Kidney (tissue), 14 donors: ENCODE results near the gene LPCAT3. TPM values are rescaled to one million over a fixed set of nuclear protein-coding genes. Genes with fewer than 3 reads are reported as not detected.

ENCODE experiments used
- DNase-seq, 5 donors: peaks; one replicate each; pipeline ENCODE4 v3.0.0-alpha.2; 2013 to 2020
- FAIRE-seq: peaks from 2 replicates; lab custom pipeline; 2012; peaks lifted over from hg19 to GRCh38; lab: Jason Lieb, UNC
- H3K27ac ChIP-seq, 2 donors: one replicate each; pipeline ENCODE4 v1.7.0; 2013; ENCODE audit warnings: low read depth in 2 of 2, low read length in 2 of 2, inconsistent platforms in 1 of 2
- H3K27me3 ChIP-seq: one replicate; pipeline ENCODE4 v1.7.1; 2013; ENCODE audit warnings: low read length, inconsistent platforms; ENCODE audit not compliant: control insufficient read depth, insufficient read depth
- H3K36me3 ChIP-seq, 3 donors: one replicate each; pipeline versions ENCODE4 v1.7.0 to v1.7.1; 2013; ENCODE audit warnings: low read length in 3 of 3, control low read depth in 1 of 3, inconsistent platforms in 1 of 3; ENCODE audit not compliant: insufficient read depth in 3 of 3, control insufficient read depth in 2 of 3
- H3K4me1 ChIP-seq, 3 donors: one replicate each; pipeline versions ENCODE4 v1.7.0 to v1.7.1; 2013; ENCODE audit warnings: low read length in 3 of 3, inconsistent platforms in 1 of 3, low read depth in 1 of 3; ENCODE audit not compliant: control insufficient read depth in 2 of 3, insufficient read depth in 2 of 3
- H3K4me3 ChIP-seq, 3 donors: one replicate each; pipeline versions ENCODE4 v1.7.0 to v1.8.1; 2013; ENCODE audit warnings: low read length in 3 of 3, control low read depth in 1 of 3, inconsistent platforms in 1 of 3
- H3K9ac ChIP-seq, 3 donors: one replicate each; pipeline versions ENCODE4 v1.7.0 to v1.7.1; 2013; ENCODE audit warnings: low read length in 3 of 3, control low read depth in 1 of 3, inconsistent platforms in 1 of 3
- H3K9me3 ChIP-seq, 3 donors: one replicate each; pipeline versions ENCODE4 v1.7.0 to v1.7.1; 2013; ENCODE audit warnings: low read length in 3 of 3, control low read depth in 1 of 3, inconsistent platforms in 1 of 3; ENCODE audit not compliant: control insufficient read depth in 2 of 3, insufficient read depth in 1 of 3
- intact Hi-C: fragments of 100-400 bp; cut with DNase I; formaldehyde crosslinking; loops from one replicate; pipeline ENCODE4 v1.11.1; 2022
- polyA plus RNA-seq: library from polyadenylated mRNA; stranded (reverse); fragments of 350-450 nt; fragmentation: Illumina TruSeq; extraction: RNeasy Lipid Tissue Mini Kit (QIAGEN cat#74804); gene quantifications from one replicate; pipeline ENCODE4 v1.2.3, GENCODE V29; 2014; ENCODE audit warnings: low read depth, low replicate concordance; ENCODE audit not compliant: insufficient read depth
- total RNA-seq: library from RNA; stranded (reverse); fragmentation: NEBNext Ultra II Directional; extraction: Animal tissue kit (Norgen Biotek cat#: 25700); gene quantifications from one replicate; pipeline ENCODE4 v1.2.1, GENCODE V29; 2021
- TF ChIP-seq, protein P1 (sequence below): IDR thresholded peaks from 3 replicates; pipeline ENCODE4 v1.5.1; 2012; ENCODE audit warnings: mild to moderate bottlenecking, moderate library complexity, borderline replicate concordance; ENCODE audit not compliant: insufficient read depth; ENCODE audit errors: extremely low read depth
- donor health status: control.
- donor health status: control.
- donor health status: control.
- donor health status: control.
- donor health status: control.
- donor health status: DM: yes; HTN: yes; CAD: no.
- donor health status: Normal renal cell carcinoma (clear cell type).

LPCAT3 gene
- total and polyA plus RNA-seq, 2 donors from 2014 or later, result 59.2 to 77.8 TPM

GRCh38 chr12:6948873-6949594, 69.2 kb downstream of the LPCAT3 start:
- peaks cover 0 to 21% (median 18%) of the 10 kb centered on the region in 3 donors for H3K4me1 ChIP-seq
- no peak overlapping the region for H3K4me3 ChIP-seq
- no peaks in the 10 kb centered on the region for H3K9me3 ChIP-seq
- no peaks in the 10 kb centered on the region for H3K27me3 ChIP-seq
- no peaks in the 10 kb centered on the region for H3K36me3 ChIP-seq
- intact Hi-C loops, result loop anchor here (10.0 kb wide), 1 partner anchor 146 kb away; the partner anchor contains the start of gene C1R
- H3K27ac ChIP-seq, result peak overlapping the region in 1 of 2 donors; percentile 40
- H3K9ac ChIP-seq, result no peak overlapping the region
- TF ChIP-seq, protein P1, sequence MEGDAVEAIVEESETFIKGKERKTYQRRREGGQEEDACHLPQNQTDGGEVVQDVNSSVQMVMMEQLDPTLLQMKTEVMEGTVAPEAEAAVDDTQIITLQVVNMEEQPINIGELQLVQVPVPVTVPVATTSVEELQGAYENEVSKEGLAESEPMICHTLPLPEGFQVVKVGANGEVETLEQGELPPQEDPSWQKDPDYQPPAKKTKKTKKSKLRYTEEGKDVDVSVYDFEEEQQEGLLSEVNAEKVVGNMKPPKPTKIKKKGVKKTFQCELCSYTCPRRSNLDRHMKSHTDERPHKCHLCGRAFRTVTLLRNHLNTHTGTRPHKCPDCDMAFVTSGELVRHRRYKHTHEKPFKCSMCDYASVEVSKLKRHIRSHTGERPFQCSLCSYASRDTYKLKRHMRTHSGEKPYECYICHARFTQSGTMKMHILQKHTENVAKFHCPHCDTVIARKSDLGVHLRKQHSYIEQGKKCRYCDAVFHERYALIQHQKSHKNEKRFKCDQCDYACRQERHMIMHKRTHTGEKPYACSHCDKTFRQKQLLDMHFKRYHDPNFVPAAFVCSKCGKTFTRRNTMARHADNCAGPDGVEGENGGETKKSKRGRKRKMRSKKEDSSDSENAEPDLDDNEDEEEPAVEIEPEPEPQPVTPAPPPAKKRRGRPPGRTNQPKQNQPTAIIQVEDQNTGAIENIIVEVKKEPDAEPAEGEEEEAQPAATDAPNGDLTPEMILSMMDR, result no peak
- peak in 1 of 5 donors; percentile 59 for DNase-seq
- no peak for FAIRE-seq

DNA sequence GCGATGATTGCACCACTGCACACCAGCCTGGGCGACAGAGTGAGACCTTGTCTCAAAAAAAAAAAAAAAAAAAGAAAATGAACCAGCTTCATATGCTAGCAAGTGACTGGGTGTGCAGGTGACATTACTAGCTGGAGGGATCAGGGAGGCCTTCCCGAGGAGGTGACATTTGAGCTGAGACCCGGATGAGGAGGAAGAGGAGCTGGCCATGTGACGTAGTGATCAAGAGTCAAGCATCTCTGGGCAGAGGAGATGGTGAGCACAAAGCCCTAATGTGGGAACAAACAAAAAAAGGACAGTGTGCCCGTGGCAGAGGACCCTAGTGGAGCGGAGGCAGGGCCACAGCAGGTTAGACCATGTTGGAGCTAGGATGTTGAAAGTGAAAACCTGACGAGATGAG, 70.7 kb downstream of the LPCAT3 start:
- TF ChIP-seq, protein P1, result no peak
- no peak overlapping the region for H3K27ac ChIP-seq
- FAIRE-seq, result no peak

GRCh38 chr12:6946920-6947374, 71.3 kb downstream of the LPCAT3 start:
- H3K36me3 ChIP-seq, result no peaks in the 10 kb centered on the region
- H3K27me3 ChIP-seq, result no peaks in the 10 kb centered on the region
- TF ChIP-seq, protein P1, result no peak
- no peak for FAIRE-seq
- peaks cover 0 to 25% (median 23%) of the 10 kb centered on the region in 3 donors for H3K4me1 ChIP-seq
- H3K4me3 ChIP-seq, result peak overlapping the region; percentile 38 to 79 (median 55)
- H3K27ac ChIP-seq, result peak overlapping the region in 1 of 2 donors; percentile 63
- intact Hi-C loops, result loop anchor here (10.0 kb wide), 1 partner anchor 148 kb away; the partner anchor contains the start of gene C1R
- no peaks in the 10 kb centered on the region for H3K9me3 ChIP-seq
- no peak for DNase-seq
- peak overlapping the region in 2 of 3 donors; percentile 19 to 93 for H3K9ac ChIP-seq

More for the DNA sequence above, 70.7 kb downstream of the LPCAT3 start:
- H3K36me3 ChIP-seq, result no peaks in the 10 kb centered on the region
- H3K9ac ChIP-seq, result no peak overlapping the region
- peaks cover 0 to 23% (median 21%) of the 10 kb centered on the region in 3 donors for H3K4me1 ChIP-seq
- intact Hi-C loops, result loop anchor here (10.0 kb wide), 1 partner anchor 147 kb away; the partner anchor contains the start of gene C1R
- DNase-seq, result peak in 1 of 5 donors; percentile 37
- H3K9me3 ChIP-seq, result no peaks in the 10 kb centered on the region
- no peak overlapping the region for H3K4me3 ChIP-seq
- no peaks in the 10 kb centered on the region for H3K27me3 ChIP-seq
